ENCODE results near the gene CELF4.

GRCh38 chr18:37604032-37604431 lies 38.4 kb upstream of the CELF4 start:
- TF ChIP-seq CTCF (conservative IDR thresholded peaks at IDR 0.05): no peak
- no peak for TF ChIP-seq ZFX (IDR thresholded peaks at IDR 0.05)

All from C4-2B (cell line).